Epithelial cell of alveolus of lung (primary cell): ENCODE data around the gene USPL1. TPM values are rescaled to one million over a fixed set of nuclear protein-coding genes. Genes with fewer than 3 reads are reported as not detected.

Experiments
- total RNA-seq: library from RNA; depleted of rRNA; stranded (reverse); fragments of >200 nt; gene quantifications from 2 replicates; pipeline ENCODE4 v1.2.1, GENCODE V29; 2015

The USPL1 gene
- total RNA-seq = 17.7 and 22.6 TPM in 2 replicates

GRCh38 chr13:30617315-30618185 is at the start of gene USPL1:
TSS of gene USPL1 (plus strand) at chr13:30617920. CDS start at chr13:30621141, 3,221 bp downstream.

Other genes with a start within 250 kb of the USPL1 start
- not detected in 2 replicates for gene UBE2L5, start 195.4 kb upstream of the USPL1 start, total RNA-seq
- 304 and 426 TPM in 2 replicates for gene HMGB1, start 152.0 kb upstream of the USPL1 start, total RNA-seq
- gene ALOX5AP, start 117.6 kb downstream of the USPL1 start, total RNA-seq = 0.64 and 12.2 TPM in 2 replicates